ENCODE measurements around the gene MAMDC2.

- TF ChIP-seq, protein P1, sequence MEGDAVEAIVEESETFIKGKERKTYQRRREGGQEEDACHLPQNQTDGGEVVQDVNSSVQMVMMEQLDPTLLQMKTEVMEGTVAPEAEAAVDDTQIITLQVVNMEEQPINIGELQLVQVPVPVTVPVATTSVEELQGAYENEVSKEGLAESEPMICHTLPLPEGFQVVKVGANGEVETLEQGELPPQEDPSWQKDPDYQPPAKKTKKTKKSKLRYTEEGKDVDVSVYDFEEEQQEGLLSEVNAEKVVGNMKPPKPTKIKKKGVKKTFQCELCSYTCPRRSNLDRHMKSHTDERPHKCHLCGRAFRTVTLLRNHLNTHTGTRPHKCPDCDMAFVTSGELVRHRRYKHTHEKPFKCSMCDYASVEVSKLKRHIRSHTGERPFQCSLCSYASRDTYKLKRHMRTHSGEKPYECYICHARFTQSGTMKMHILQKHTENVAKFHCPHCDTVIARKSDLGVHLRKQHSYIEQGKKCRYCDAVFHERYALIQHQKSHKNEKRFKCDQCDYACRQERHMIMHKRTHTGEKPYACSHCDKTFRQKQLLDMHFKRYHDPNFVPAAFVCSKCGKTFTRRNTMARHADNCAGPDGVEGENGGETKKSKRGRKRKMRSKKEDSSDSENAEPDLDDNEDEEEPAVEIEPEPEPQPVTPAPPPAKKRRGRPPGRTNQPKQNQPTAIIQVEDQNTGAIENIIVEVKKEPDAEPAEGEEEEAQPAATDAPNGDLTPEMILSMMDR (conservative IDR thresholded peaks at IDR 0.05) = no peak
- TF ChIP-seq EZH2 (IDR thresholded peaks at IDR 0.05; ENCODE audit: low read depth) = no peak
These were observed 46.1 kb upstream of the MAMDC2 start for GRCh38 chr9:69997524-69997923.

All from PC-9 (cell line).